Measurements from ENCODE around the gene MCFD2. TPM values are rescaled to one million over a fixed set of nuclear protein-coding genes. Genes with fewer than 3 reads are reported as not detected.

Gene MCFD2
- polyA plus RNA-seq, 1 experiment, result 166 TPM

- ChIA-PET POLR2A (interaction anchor here (1.1 kb wide), 1 partner anchor 52 kb away, joined by 6 read pairs; no protein-coding TSS in a partner anchor), CTCF (interaction anchor here (0.7 to 1.1 kb wide), 3 partner anchors 16 to 200 kb away, joined by 3 to 4 read pairs (median 3); no protein-coding TSS in a partner anchor)
- H3K4me3 ChIP-seq (ENCODE audit: low read depth, low read length), result no peak overlapping the region
- no peaks in the 10 kb centered on the region for H3K27me3 ChIP-seq (ENCODE audit: control insufficient read depth, insufficient read depth, low read length)
- no peaks in the 10 kb centered on the region for H3K36me3 ChIP-seq (ENCODE audit: control insufficient read depth, insufficient read depth, low read length)
- no peak for DNase-seq (ENCODE audit: low read depth)
- no peak for TF ChIP-seq CTCF (IDR thresholded peaks at IDR 0.05; ENCODE audit: insufficient read depth, low read depth, low read length)
Observed at GRCh38 chr2:46856336-46856735, 59.3 kb downstream of the MCFD2 start.

- ChIA-PET CTCF (interaction anchor here (1.0 to 1.1 kb wide), 2 partner anchors 17 to 58 kb away, joined by 3 to 4 read pairs; no protein-coding TSS in a partner anchor), POLR2A (interaction anchor here (1.1 kb wide), 1 partner anchor 51 kb away, joined by 6 read pairs; no protein-coding TSS in a partner anchor)
- Histone ChIP-seq H3K27me3 (ENCODE audit: control insufficient read depth, insufficient read depth, low read length) (no peaks in the 10 kb centered on the region), H3K36me3 (ENCODE audit: control insufficient read depth, insufficient read depth, low read length) (no peaks in the 10 kb centered on the region), H3K4me3 (ENCODE audit: low read depth, low read length) (no peak overlapping the region)
- no peak for TF ChIP-seq CTCF (IDR thresholded peaks at IDR 0.05; ENCODE audit: insufficient read depth, low read depth, low read length)
- no peak for DNase-seq (ENCODE audit: low read depth)
Observed at GRCh38 chr2:46855805-46856204, 59.8 kb downstream of the MCFD2 start.

GRCh38 chr2:46854260-46854659 lies 61.3 kb downstream of the MCFD2 start:
- no peak for DNase-seq (ENCODE audit: low read depth)
- POLR2A ChIA-PET, result no interaction called here
- no peak for TF ChIP-seq CTCF (IDR thresholded peaks at IDR 0.05; ENCODE audit: insufficient read depth, low read depth, low read length)
- CTCF ChIA-PET, result interaction anchor here (0.6 to 0.8 kb wide), 2 partner anchors 14 to 165 kb away, joined by 3 read pairs; no protein-coding TSS in a partner anchor
- Histone ChIP-seq H3K27me3 (ENCODE audit: control insufficient read depth, insufficient read depth, low read length) (no peaks in the 10 kb centered on the region), H3K36me3 (ENCODE audit: control insufficient read depth, insufficient read depth, low read length) (no peaks in the 10 kb centered on the region), H3K4me3 (ENCODE audit: low read depth, low read length) (no peak overlapping the region)

- no peak overlapping the region for H3K4me3 ChIP-seq (ENCODE audit: low read depth, low read length)
- no peak for TF ChIP-seq CTCF (IDR thresholded peaks at IDR 0.05; ENCODE audit: insufficient read depth, low read depth, low read length)
- no peaks in the 10 kb centered on the region for H3K36me3 ChIP-seq (ENCODE audit: control insufficient read depth, insufficient read depth, low read length)
- DNase-seq (ENCODE audit: low read depth), result no peak
- CTCF ChIA-PET, result interaction anchor here (0.9 kb wide), 1 partner anchor 11 kb away, joined by 3 read pairs; no protein-coding TSS in a partner anchor
- H3K27me3 ChIP-seq (ENCODE audit: control insufficient read depth, insufficient read depth, low read length), result no peaks in the 10 kb centered on the region
- POLR2A ChIA-PET, result interaction anchor here (0.7 kb wide), 2 partner anchors 21 to 37 kb away, joined by 11 to 16 read pairs; no protein-coding TSS in a partner anchor
Observed at GRCh38 chr2:46852598-46852997, 63.0 kb downstream of the MCFD2 start.

GRCh38 chr2:46852124-46852523 lies 63.5 kb downstream of the MCFD2 start:
- CTCF ChIA-PET, result interaction anchor here (0.9 kb wide), 1 partner anchor 11 kb away, joined by 3 read pairs; no protein-coding TSS in a partner anchor
- Histone ChIP-seq H3K36me3 (ENCODE audit: control insufficient read depth, insufficient read depth, low read length) (no peaks in the 10 kb centered on the region), H3K4me3 (ENCODE audit: low read depth, low read length) (no peak overlapping the region), H3K27me3 (ENCODE audit: control insufficient read depth, insufficient read depth, low read length) (no peaks in the 10 kb centered on the region)
- no peak for DNase-seq (ENCODE audit: low read depth)
- POLR2A ChIA-PET, result interaction anchor here (0.7 kb wide), 1 partner anchor 21 kb away, joined by 11 read pairs; no protein-coding TSS in a partner anchor
- TF ChIP-seq CTCF (IDR thresholded peaks at IDR 0.05; ENCODE audit: insufficient read depth, low read depth, low read length), result no peak

Small RNA genes within 50 kb of the gene (small RNA-seq; reads per million reads assigned to genes)
- gene AC093732.2 (ENCODE audit: insufficient read length, low read depth, low replicate concordance), result not detected

Other genes with a start within 250 kb of the MCFD2 start
- gene SOCS5, start 216.5 kb downstream of the MCFD2 start, polyA plus RNA-seq (2011; rRNA removed), result 74.1 and 128 TPM in 2 replicates
- 15.3 and 28.8 TPM in 2 replicates for gene TTC7A, start 25.4 kb upstream of the MCFD2 start, polyA plus RNA-seq (2011; rRNA removed)
- 0.06 TPM in 2 replicates for gene STPG4, start 239.5 kb upstream of the MCFD2 start, polyA plus RNA-seq (2011; rRNA removed)

Data from BJ (cell line).